OCI-M2 (cell line): ENCODE data around the gene ABAT.

Experiments used
- DNase-seq: peaks from one replicate; lab custom pipeline; 2025; ENCODE audit not compliant: unreplicated experiment; lab: John Stamatoyannopoulos, UW

The ABAT gene

DNA sequence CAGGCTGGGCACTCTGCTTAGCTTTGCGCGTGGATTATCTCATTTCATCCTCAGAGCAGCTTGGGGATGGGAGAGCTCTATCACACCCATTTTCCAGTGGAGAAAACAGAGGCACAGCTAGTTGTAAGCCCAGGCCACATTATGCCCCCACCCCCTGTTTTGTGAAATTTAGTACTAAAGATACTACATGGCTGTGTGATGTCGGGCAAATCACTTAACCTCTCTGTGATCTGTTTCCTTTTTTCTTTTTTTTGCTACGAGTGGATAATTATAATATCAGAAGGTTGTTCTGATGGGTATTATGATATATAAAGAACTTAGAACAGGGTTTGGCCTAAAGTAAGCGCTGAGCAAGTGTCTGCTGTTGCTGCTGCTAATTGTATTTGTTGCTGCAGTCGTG is 41.6 kb downstream of the ABAT start:
- no peak for DNase-seq

DNA sequence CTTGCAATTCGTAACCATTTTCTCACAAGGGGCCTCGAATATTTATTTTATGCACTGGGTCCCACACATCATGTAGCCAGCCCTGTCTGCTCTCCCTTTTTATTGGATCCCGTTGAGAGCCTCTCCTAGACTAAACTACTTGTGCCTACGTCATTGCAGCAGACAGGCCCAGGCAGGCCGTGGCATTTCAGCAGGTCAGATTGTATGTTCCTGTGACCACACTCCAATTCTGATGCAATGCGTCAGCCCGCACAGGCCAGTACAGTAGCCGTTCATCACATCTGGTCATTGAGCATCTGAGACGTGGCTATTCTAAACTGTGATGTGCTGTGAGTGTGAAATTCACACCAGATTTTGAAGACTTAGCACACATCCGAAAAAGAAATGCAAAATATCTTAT is 42.2 kb downstream of the ABAT start:
- DNase-seq: no peak

DNA sequence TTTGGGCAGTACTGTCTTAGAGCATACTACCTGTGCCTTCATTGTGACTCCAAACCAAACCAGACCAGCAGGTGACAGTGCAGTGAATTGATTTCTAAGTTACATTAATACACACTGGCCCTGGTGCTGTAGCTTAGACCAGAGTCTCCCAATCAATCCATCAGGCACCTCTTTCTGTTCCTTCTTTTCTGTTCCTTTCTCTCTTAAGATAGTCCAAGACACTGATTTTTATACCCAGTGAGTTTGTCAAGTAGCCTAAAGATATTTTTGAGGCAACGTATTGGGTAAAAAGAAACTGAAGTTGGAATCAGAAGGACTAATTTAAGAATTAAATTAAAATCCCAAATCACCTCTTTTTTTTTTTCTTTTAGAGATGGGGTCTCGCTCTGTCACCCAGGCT is 43.1 kb downstream of the ABAT start:
- DNase-seq: no peak

DNA sequence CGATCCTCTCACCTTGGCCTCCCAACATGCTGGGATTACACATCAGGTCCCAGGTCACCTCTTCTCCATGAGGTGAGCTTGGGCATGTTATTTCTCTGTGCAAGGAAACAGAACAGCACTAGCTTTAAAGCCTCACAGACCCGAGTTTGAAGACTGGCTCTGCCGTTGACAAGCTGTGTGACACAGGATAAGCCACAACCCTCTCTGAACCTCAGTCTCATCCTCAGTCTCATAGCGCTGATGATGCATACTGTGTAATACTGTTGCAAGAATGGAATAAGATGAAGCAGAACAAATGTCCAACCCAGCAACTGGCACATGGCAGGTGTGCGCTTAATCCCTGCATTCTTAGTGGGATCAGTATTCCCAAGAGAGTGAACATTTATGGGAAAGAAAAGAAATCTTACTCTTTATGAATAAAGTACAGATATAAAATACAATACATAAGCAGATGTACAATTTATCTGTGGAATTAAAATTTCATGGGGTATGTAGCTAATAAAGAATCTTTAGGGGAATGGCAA is 43.5 kb downstream of the ABAT start:
- no peak for DNase-seq

DNA sequence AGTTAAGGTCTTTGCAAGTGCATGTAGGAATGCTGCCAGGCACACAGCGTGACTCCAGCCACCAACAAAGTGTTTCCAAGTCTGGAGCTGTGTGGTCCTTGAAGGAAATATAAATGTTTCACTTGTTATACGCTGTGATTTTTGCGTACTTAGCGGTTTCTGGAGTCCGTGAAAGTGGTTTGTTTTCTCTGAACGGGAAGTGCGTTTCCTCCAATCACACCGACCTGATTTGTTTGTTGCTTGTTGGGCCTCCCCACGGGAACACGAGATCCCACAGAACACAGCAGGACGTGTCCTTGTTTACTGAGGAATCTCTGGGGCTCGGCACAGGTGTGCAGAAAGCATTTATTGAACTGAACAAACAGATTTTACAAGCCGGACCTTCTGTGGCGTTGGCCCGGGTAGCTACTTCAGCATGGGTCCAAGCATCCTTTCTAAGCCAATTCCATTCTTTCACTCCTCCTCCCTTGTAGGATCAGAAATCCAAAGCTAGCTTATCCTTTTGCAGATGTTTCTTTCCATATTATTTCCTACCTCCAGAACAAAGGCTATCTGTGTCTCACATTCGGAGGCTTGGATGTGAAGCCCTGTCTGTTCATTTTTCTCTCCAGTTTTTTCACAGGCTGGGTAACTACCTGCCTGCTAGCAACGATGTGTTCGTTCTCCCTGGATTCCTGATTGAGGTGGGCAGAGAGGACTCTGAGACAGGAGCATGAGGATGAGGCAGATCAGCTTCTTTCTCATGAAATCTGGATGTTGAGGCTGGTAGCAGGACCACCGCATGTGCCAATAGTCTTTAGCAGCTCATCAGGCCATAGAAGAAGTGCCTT is 44.6 kb downstream of the ABAT start:
- no peak for DNase-seq

DNA sequence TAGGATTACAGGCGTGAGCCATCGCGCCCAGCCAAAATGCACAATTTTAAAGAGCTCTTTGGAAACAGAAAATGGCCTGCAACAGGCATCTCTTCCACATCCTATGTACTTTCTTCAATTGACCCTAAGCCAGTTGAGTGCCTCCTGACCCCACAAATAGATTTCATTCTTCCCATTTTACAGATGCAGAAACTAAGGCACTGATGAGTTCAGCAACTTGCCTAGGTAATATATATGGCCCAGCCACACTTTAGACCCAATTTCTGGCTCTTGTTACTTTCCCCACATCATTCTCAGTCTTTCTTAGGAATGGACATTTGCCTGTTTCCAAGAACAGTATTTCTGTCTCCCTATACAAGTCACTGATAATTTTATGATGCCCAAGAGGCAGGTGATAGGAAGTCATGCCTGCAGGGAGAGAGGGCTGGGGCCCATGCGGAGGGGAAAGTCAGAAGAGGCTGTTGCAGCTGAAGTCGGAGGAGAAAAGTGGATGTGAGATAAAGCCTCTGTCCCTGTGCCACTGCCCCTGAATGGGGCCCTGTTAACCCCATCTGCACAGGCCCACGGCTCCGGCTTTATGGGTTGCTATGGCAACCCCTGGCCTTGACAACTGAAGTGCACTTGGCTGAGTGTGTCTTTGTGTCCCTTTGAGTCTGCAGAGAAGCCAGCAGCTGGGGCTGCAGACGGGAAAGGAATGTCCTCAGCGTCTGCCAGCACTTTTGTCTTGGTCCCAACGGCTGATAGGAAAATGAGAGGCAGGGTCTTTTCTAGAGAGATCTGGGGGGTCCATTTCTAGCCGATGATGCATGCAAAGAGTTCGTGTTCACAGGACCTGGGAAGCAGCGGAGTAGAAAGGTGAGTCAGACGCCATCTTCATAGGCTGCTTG is 45.9 kb downstream of the ABAT start:
- no peak for DNase-seq

DNA sequence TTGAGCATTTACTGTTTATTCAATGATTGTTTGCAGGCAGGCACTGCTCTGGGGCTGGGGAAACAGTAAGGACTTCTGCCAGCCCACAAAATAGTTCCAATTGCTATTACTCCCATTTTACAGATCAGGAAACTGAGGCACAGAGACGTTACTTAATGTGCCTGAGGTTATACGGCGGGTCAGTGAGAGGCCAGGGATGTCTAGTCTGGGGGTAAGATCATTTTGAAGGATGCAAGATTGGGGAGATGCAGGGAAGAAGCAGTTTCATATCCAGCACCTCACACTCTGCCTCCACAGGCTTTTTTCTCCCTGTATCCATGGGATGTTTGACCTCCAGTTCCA is 46.5 kb downstream of the ABAT start:
- DNase-seq: no peak

DNA sequence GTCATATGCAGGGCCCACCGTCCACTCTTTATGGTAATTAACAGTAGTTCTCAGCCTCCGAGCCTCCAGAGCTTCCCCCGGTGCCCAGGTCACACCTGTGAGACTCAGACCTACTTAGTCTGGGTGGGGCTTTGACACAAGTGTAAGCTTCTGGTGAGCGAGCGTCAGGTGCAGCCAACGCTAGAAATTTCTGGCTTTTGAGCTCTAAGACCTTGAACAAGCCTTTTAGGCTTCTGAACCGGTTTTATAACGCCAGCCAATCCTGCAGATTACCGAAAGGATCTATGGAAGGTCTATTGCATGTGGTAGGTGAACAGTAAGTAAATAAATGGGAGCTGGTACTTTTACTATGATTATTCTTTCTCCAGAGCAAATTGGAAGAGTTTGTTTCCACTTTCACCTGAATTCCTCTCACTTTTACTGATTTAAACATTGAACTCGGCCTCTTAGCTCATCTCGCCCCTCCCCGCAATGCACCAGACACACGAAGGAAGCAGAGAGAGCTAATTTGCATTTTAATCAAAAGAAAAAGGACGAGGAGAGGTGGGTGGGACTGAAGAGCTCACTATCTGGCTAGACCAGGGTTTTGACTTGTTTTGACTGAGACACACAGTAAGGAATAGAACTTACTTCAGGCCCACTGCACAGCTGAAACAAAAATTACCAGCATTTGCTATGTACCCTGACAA is 47.1 kb downstream of the ABAT start:
- no peak for DNase-seq

DNA sequence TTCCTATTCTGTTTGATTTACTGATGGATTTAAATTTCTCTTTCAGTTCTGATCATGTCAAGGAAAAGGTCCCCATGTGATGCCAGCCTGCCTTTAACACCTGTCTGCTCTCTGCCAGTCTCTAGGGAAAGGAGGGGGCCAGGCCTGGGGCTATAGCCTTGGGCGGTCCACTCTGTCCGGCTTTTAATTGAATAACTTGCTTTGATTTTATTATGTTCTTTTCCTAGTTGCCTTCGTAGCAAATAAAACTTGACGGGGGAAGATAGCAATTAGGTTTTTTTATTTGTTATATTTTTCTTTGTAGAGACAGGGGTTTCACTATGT is 47.6 kb downstream of the ABAT start:
- DNase-seq: no peak

DNA sequence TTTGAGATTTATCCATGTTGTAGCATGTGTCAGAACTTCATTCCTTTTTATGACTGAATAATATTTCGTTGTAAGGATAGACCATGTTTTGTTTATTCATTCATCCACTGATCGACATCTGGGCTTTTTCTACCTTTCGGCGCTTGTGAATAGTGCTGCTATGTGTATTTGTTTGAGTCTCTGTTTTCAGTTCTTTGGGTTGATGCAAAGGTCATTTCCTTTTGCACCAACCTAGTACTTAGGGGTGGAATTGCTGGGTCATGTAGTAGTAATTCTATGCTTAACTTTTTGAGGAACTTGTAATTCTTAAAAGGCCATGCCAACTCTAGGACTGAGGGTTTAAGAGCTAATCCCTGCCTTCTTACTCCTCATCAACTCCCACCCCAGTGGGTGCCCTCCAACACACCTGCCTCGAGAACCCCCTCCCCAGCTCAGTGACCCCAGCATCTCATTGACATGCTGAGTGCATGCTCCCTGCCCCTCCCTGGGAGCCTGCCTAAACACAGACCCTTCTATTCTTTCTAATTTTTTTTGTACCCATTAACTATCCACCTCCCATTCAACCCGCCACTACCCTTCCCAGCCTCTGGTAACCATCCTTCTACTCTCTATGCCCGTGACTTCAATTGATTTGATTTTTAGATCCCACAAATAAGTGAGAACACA is 51.2 kb downstream of the ABAT start:
- DNase-seq: no peak

DNA sequence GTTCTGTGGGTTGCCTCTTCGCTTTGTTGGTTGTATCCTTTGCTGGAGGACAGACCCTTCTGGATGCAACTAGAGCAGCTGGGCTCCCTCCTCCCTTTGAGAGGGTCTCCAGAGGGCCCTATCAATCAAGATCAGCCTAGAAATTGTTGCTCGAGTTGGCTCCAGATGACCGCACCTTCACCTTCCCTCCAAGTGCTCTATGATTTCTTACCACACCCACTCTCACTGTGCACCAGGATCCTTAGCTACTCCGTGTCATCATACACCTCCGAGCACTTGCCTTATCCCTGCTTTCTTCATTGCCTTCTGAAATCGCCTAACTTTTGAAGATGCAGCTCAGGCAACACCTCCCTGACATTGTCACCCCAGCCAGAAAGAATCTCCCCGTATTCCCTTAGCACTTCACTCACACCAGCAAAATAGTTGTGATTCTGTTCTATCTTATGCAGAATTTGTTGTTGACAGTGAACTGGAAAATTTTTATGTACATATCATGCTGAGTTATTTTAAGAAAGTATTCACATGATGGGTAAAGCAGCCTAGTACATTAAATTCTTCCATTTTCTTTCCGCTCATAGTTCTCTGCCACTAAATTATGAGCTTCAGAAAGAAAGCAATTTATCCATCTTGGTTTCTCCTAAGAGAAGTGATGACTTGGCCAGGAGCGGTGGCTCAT is 52.9 kb downstream of the ABAT start:
- DNase-seq: no peak

DNA sequence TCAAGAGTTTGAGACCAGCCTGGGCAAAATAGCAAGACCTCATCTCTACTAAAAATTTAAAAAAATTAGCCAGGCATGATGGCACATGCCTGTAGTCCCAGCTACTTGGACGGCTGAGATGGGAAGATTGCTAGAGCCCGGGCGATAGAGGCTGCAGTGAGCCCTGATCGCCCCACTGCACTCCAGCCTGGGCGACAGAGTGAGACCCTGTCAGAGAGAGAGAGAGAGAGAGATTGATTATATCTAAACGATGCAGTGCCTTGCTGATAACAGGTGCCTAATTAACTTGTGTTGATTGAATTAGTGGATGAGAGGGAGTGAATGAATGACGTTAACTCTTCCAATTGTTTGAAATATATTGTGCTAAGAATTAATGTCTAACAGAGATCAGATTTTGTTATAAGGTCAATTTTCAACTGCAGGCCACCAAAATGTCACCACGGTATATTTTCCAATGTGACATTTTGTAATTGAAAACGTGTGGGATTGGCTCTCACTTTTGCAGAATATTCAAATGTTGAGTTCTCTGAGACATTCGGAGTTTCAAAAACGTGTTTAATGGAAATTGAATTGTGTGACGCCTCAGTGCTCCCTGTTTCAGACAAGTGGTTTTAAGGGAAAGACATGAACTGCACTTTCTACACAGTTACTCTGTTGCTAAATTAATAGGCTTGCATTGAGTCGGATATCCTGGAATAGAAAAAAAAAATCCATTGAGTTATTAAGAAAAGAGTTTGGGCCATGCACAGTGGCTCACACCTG is 53.6 kb downstream of the ABAT start:
- DNase-seq: no peak

DNA sequence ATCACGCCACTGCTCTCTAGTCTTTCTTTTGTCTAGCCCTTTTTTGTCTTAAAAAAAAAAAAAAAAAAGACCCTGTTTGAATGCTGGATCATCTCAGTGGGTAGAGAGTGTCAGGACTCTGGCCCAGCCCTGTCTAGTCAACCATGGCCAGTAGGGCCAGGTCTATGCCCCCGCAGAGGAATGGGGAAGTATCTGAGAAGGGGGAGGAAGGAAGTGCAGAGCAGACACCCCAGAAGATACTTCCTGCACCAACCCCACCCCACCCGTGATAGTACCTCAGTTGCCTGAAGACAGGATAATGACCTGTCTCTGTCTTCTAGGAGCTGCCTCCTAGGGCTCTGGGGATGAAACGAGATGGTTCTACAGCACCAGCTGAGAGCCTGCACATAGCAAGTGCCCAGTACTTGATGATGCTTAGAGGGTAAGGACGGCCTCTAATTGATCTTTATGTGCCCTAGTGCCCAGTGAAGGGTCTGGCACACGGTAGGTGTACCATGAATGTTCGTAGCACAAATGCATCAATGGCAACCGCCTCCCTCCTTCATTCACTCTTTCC is 55.4 kb downstream of the ABAT start:
- no peak for DNase-seq

DNA sequence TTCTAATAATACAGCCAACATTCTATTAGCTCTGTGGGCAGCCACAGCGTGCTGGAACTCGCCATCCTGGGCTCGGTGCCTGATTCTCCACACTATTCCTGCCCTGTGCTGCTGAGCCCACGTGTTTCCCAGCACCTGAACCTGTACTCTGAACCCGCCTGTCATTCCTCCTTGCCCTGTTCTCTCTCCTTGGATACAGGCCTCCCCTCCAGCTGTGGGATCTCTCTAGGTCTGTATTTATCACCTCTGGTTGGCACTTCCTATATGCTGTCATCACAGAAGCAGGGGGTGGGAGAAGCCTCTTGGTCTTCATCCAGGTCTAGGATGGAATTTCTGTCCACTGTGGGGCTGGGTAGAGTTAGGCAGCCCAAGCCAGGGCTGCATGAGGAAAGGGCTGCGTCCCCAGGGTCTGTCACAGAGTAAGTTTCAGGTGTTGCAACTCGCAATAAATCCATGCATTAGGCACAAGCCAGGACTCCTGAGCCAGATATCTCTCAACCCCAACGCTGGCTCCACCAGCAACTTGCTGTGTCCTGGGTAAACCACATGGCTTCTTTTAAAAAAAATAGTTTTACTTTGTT is 56.0 kb downstream of the ABAT start:
- DNase-seq: no peak

DNA sequence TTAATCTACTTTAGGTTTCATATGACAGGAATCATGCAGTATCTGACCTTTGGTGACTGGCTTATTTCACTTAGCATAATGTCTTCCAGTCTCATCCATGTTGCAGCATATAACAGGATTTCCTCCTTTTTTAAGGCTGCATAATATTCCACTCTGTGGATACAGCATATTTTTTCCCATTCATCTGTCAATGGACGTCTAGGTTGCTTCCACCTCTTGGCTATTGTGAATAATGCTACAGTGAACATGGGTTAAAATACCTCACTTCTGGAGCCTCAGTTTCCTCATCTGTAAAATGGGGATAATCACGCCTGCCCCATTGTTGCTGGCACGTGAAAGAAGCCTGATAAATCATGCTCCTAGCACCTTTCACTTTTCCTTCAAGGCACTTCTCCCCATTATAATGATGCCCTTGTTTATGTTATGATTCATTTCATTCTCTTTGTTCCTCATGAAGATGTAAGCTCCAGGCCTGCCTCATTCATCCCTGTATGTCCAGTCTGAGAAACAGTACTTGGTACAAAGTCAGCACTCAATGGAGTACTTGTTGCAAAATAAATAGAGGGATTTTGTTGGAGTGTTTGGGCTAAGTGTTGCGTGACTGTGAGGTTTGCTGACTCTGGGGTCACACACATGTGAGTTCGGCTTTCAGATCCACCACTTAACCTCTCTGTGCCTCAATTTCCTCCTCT is 59.6 kb downstream of the ABAT start:
- no peak for DNase-seq

DNA sequence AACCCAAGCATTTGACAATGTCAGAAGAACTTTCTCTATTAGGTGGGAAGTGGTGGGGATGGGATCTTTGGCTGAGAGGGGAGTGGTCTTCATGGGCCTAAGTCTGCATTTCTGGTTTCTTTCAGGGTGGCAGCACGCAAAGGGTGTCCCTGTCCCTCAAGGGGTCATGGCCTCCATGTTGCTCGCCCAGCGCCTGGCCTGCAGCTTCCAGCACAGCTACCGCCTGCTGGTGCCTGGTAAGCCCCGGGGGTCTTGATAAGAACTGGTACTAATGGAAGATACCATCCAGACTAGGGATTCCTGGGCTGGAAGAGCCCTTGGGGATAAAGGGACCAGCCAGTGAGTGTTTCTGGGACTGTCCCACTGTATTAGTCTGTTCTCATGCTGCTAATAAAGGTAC is 61.2 kb downstream of the ABAT start:
- no peak for DNase-seq

DNA sequence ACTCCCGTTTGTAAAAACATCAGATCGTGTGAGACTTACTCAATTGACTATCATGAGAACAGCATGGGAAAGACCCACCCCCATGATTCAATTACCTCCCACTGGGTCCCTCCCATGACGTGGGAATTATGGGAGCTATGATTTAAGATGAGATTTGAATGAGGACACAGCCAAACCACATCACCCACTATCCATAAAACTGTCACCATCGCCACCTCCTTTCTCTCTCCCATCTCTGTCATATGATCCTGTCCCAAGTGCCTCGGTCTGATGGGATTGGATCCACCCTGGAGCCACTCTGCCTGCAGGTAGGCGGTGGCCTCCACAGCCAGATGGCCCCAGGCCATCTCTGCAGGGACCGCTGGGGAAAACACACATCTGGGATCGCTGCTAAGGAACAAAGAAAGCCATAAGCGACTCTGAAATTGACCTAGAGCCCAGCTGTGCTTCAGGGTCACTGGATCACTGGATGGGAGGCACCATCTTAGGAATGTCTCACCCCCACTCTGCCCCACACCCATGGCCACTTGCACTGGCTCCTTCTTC is 61.8 kb downstream of the ABAT start:
- no peak for DNase-seq

DNA sequence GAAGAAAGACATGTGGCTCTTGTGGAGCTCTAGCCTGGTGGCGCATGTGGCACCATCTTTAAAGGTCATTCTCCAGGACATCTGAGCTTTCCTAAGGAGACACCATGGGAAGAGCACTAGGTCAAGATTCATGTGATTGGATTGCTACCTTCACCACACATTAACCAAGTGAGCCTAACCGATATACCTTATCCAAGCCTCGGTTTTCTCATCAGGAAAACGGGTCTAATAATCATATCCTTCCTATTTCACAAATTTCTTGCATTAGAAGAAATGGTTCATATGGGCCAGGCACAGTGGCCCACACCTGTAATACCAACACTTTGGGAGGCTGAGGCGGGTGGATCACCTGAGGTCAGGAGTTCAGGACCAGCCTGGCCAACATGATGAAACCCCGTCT is 64.7 kb downstream of the ABAT start:
- no peak for DNase-seq
